Measurements from ENCODE around the gene ERGIC1.
"Not testable (repeated sequence)": the region's sequence is repeated elsewhere in the genome, so short reads cannot be mapped to it uniquely, and the experiment has no call there.

The ERGIC1 gene

DNA sequence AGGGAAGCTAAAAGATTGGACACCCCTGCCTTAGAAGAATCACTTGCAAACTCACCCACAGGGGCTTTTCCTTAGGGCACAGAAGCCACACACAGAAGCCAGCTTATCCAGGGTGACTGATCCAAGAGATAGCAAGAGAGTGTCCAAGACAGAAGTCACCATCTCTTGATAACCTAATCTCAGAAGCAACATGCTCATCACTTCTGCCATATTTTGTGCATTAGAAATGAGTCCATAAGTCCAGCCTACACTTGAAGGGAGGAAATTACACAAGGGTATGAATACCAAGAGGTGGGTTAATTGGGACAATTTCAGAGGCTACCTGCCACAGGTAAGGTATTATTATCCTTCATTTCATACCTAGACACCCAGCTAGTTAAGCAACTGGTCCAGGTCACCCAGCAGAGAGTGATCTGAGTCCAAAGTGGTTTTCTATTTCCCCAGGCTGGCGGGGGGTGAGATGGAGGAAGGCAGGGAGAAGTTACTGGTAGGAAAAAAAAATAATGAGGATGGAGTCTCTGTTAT is 3.7 kb upstream of the ERGIC1 start:
- DNase-seq (ENCODE audit: low read depth in 2 of 2) = no peak

DNA sequence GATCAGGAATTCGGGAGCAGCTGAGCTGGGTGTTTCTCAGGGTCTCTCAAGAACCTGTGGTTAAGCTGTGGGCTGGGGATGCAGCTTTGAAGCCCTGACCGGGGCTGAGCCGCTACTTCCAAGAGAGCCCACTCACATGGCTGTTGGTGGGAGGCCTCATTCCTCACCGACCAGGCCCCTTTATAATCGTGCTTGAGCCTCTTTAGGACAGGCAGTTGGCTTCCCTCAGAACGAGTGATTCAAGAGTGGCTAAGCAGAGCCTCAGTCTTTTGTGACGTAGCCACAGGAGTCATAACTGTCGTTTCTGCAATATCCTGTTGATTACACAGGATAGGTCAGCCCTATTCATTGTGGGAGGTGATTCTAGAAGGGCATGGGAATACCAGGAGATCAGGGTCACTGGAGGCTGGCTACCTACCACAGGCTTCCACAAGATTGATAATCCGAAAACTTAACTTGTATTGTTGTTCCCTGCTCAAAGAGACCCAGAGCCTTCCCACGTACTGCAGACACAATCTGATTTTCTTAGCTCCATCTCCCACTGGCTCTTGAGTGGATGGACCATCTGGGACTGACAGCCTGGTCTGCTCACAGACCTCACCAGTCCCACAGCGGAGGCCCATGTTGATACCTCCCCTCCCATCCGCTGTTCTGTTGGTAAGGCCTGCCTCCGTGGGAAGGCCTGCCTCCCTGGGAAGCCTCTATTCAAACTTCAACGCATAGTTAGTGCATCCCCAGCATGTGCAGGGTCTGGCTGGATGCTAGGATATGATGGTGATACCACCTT is 3.0 kb upstream of the ERGIC1 start:
- DNase-seq (ENCODE audit: low read depth in 2 of 2) = no peak

DNA sequence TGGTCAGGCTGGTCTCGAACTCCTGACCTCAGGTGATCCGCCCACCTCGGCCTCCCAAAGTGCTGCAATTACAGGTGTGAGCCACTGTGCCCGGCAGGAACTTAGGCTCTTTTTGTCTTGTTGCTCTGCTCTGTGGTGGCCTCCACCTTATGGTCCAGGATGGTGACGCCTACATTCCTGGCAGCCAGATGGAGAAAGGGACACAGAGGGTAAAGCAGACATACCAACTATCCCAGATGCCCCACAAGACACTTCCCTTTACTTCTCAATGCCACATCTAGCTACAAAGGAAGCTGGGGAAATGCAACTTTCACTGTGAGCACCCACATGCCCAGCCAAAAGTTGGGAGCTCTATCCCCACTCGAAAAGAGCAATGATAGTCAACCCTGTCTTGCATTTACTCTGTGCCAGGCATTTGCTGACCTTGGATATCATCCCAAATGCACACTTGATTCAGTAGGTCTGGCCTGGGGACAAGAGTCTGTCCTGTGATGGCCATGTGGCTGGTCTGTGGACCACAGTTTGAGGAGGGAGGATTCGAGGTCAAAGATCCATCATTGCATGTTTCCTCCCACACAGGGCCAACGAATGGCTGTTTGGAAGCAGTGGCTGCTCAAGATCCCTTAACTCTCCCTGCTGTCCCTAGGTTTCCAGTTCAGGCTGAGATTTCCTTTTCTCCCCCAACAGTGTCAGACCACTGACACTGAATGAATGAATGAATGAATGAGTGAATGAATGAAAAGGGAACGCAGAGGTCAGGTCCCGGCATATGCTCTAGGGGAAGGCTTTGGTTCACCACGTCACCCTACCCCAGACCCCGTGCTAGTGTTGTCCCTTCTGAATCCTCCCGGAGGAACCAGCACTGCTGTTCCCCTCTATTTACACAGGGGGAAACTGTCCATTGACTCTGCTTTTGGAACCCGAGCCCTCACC is 1.4 kb upstream of the ERGIC1 start:
- no peak for DNase-seq (ENCODE audit: low read depth in 2 of 2)

DNA sequence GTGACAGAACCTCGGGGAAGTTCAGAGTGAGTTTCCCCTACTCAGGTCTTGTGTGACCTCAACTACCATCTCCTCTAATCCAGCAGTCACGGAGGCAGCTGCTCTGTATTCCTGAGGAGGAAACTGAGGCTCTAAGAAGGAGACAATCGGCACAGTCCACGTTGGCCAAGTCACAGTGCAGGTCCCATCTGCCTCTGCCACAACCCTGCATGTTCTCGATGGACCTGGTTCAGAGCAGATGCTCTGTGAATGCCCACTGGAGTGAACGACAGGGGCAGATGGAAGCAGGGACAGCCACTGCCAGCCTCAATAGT is 722 bp upstream of the ERGIC1 start:
- no peak for DNase-seq (ENCODE audit: low read depth in 2 of 2)

DNA sequence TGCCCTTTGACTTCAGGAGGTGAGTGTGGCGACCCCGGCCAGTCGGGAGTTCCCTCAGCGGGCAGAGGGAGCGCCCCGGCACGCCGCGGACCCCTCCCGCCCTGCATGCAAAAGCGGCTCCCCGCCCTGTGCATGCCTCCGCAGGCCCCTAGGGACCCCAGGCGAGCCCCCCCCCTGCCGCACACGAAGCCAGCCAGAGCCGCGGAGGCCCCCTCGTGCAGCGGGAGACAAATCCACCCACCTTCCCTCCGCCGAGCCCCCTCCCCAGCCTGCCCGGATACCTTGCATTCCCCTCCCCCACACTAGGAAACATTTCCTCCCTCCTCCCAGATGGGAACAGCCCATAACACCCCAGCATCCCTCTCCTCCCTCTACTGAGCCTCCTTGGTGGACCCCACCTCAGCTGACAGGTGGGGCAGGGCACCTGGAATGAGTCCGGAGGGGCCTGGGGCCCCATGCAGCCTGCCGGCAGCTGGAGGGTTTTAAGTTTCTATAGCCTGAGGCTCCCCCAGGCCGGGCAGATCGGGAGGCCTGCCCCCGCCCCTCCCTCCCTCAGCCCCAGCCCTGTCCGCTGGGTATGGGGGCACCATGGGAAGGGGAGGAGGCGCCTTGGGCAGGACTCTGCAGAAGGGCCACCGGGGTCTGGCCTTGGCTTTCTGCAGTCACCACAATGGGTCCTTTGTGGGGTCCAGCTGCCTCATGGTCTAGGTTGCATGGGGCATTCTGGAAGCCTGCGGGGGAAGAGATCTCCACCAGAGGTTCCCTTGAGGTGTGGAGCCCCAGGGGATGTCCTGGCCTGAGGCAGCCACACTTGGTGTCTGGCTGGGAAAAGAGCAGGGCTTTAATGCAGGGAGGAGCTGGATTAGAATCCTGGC is 601 bp downstream of the ERGIC1 start:
- no peak for DNase-seq (ENCODE audit: low read depth in 2 of 2)

DNA sequence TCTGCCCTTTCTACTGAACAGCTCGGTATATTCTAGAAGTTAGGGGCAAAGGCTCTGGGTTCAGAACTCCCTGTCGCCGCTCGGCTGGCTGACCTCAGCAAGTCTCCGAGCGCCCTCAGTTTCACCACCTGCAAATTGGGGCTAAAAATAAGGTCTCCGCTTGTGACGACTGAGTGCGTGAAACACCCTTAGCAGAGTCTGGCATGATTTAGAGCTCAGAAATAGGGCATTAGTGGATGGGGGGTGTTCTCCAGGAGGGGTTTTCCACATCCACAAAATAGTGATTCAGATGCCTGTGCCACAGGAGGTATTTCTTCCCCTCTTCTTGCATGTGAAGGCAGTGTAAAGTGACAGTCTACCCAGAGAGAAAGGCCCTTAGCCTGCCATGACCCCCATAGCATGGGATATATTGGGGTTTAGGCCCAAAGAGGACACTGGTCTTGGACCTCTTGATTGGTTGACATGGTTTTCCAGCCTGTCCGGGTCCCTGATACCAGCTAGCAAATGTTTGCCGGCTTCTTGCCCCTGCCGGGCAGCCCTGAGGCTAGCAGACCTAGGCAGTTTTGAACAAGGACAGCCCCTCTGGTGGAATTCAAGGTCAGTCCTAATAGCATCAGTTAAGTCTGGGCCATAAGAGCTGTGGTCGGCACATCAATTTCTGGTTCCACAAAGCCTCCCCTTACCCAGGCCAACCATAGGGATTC is 1.4 kb downstream of the ERGIC1 start:
- DNase-seq (ENCODE audit: low read depth in 2 of 2) = no peak

DNA sequence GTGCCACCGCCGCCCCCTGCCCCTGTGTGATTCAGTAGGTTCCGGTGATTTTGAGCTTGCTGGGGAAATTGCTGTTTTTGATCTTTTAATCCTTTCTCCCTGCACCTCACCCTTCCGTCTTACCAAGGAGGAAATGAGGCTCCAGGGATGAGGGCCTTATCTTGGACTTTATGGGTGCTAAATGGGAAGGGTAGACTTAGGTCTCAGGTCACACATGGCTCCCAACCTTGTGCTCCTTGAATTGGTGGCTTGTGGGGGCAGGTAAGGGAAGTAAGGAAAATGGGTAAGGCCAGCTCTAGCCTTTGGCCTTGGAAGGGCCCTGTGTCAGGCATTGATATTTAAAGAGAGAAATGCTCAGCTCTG is 1.9 kb downstream of the ERGIC1 start:
- DNase-seq (ENCODE audit: low read depth in 2 of 2) = no peak

DNA sequence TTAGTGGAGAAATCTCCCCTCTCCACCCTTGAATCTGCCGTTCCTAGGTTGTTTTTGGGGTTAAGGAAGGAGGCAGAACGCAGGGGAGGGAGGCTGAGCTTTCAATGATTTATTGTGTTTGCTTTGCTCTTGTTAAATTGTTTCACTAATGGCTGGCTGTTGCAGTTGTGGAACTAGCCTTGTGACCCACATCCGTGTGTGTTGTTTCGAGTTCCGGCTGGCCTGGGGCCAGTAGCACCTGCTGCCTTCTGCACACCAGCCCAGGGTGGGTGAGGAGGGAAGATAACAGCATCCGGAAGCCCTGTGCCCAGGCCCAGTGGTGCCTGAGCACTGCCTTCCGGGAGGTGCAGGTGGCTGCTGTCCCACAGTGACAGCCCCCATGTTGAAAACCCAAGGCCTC is 3.6 kb downstream of the ERGIC1 start:
- no peak for DNase-seq (ENCODE audit: low read depth in 2 of 2)

DNA sequence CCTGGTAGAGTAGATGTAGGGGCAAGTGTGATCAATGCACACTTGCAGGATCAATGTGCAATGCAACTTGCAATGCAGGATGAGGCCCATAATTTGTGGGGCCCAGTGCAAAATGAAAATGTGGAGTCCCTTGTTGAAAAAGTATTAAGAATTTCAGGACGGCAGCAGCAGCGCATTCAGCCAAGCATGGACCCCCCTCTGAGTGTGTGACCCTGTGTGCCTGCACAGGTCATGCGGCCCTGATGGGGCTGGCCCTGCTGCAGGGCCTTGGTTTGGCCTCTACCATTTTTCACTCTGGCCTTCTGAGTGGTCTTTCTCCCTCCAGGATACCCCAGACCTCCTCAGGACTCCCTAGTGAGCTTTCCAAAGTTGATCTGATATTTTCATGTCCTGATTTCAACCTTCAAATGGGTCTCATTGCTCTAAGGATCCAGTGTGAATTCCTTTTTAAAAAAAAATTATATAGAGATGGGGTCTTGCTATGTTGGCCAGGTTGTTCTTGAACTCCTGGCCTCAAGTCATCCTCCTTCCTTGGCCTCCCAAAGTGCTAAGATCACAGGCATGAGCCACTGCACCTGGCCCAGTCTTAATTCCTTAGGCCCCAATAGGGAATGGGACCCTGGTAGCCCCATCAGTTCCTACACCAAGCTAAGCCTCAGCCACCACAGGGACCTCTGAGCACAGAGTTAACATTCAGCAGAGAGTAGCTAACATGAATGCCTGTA is 4.3 kb downstream of the ERGIC1 start:
- no peak for DNase-seq (ENCODE audit: low read depth in 2 of 2)

DNA sequence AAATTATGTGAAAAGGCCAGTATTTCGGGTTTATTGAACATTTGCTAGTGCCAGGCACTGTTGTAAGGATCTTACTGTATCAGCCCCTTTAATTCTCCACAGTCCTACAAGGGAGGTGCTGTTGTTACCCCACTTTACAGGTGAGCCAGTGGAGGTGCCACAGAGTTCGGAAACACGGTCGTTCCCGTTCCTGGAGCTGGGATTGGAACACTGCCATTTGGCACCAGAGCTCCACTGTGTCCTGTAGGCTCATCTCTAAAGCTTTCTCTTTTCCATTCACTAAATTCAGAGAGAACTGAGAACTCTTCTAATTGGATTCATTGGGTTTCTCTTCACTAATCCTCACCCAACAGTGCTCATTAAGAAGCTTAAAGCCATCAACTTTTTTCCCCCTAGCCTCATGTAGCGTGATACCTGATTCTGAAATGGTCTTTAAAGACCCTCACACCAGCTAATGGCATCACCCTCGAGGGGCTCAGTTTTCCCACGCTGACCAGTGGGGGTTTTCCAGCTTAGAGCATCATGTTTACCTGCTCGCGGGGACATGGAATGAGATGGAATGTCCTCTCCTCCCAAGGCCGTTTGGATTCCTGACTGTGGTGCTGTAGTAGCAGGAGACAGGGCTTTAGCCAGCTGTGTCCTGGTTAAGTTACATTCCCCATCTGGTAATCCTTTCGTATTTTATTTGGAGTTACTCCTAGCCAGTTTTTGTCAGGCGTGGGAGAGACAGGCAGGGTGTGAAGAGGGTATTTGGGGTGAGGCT is 5.8 kb downstream of the ERGIC1 start:
- no peak for DNase-seq (ENCODE audit: low read depth in 2 of 2)

DNA sequence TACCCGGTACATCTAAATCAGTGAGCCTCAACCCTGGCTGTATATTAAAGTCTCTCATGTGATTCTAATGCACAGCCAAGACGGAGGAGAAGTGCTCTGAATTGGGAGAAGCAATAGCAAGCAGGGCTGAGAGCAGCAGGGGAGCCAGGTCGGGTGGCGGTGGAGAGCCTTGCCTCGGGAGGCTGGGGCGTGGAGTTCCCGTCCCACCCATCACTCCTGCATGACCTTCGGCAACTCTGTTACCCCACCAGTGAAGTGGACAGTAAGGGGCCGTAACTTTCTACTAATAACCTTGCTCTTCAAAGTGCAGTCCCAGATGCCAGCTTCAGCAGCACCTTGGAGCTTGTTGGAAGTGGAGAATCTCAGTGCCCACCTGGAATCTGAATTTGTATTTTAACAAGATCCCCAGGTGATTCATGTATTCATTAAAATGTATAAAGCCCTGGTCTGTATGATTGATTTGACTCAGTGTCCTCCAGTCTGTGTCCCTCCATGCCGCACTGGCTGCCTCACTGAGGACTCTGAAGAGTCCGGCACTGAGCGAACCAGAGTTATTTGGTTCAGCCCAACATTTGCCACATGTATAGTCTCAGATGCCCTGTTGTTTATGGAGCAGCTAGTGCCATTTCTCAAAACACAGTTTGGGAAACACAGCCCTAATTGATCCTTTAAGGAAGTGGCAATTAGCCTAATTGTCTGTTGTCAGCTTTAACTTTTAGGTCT is 6.5 kb downstream of the ERGIC1 start:
- DNase-seq (ENCODE audit: low read depth in 2 of 2) = no peak

DNA sequence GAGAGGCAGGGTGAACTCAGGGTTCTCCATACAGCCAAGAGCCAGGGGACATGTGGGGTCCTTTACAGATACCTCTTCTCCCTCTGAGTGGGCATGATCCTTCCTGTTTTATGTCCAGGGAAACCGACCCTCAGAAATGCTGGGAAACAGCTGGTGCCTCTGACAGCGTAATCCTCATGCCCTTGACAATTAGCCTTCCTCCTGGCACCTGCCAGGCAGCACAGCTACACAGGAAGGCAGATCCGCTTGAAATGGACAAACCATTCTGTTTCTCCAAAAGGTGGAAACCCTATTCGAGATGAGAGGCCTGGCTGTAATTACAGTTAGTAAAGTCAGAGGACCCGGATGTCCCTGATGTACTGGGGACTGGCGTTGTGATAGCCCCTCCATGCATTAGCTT is 7.2 kb downstream of the ERGIC1 start:
- no peak for DNase-seq (ENCODE audit: low read depth in 2 of 2)

DNA sequence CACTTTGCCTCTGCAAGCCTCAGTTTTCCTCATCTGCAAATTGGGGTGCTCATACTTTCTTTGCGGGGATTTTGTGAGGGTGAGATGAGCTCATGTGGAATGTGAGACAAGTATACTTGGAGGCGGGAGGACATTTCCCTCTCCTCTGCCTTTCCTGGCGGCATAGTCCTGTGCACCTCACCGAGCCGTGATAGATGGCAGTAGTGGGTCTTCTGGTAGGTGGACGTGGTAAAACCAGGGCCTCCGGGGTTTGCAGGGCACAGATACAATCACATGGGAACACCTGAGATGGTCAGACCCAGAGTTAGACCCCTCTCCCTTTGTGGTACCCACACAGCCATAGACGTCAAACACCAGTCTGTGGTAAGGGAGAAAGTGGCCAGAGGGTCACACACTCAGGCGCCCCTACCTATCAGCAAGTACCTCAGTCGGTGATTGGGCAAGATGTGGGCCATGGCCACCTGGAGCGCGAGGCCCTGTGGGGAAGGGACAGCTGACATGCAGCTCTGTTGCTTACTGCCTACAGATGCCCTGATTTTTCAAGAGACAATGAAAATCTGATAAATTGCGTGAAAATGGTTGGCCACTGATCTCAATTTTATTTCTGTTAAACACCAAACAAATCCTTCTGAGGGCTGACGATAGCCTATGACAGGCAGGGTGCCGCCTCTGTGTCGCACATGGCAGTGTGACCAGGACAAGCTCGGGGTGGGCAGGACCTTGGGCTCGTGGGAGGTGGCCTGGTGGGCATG is 9.9 kb downstream of the ERGIC1 start:
- DNase-seq (ENCODE audit: low read depth in 2 of 2) = no peak

DNA sequence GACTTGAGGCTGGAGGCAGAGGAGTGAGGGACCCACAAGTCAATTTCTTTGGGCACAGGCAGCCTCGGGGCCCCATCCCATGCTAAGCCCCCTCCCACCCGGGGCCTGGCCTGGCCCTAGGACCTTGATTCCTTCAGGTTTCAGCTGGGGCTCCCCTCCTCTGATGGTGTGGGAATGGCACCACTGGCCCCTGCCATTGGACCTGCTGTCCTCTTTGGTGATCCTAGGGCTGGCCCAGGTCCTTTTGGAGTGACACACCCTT is 10.5 kb downstream of the ERGIC1 start:
- DNase-seq (ENCODE audit: low read depth in 2 of 2) = no peak

DNA sequence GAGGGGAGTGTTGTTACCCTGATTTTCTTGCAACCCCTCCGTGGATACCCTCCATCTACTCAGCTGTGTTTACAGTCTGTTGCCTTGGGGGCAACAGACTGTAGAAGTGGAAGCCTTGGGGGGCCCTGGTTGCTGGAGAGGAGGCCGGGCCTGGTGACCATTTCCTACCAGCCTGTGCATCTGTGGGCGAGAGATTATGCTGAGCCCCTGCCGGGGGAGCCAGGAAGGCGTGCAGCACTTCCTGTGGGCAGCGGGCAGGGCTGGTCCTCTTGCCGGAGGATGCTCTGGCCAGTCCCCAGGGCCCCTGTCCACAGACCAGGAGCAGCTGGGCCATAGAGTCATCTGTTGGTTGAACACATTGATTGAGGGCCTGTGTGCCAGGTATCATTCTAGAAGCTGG is 11.1 kb downstream of the ERGIC1 start:
- no peak for DNase-seq (ENCODE audit: low read depth in 2 of 2)

DNA sequence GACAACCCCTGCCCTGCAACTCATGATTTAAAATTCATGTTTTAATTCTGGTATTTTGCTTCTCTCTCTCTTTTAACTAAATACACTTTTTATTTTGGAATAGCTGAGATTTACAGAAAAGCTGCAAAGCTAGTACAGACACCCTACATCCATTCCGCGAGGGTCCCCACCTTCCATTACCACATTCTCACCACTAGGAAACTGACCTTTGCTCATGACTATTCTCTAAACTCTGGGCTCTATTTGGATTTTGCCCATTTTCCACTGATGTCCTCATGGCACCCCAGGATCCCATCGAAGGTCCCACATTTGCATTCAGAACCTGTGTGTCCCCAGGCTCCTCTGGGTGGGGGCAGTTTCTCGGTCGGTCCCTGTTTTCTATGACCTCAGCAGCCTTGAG is 11.5 kb downstream of the ERGIC1 start:
- no peak for DNase-seq (ENCODE audit: low read depth in 2 of 2)

DNA sequence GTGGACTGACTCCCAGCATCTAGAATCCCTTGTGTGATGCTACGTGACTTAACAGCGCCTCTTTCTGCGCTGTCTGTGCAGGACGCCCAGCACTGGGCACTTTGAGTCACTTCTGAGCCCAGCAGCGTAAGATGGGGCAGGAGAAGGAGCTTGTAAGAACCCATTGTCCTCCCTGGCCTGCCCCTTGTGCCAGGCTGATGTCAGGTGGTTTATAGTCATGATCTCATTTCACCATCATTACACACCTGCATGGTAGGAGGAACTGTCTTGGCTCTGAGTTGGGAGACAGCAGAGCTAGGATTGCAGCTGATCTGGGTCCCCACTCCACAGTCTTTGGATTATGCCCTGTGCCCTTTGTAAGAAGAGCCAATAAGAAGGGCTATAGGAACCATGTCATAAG is 12.2 kb downstream of the ERGIC1 start:
- DNase-seq (ENCODE audit: low read depth in 2 of 2) = no peak

DNA sequence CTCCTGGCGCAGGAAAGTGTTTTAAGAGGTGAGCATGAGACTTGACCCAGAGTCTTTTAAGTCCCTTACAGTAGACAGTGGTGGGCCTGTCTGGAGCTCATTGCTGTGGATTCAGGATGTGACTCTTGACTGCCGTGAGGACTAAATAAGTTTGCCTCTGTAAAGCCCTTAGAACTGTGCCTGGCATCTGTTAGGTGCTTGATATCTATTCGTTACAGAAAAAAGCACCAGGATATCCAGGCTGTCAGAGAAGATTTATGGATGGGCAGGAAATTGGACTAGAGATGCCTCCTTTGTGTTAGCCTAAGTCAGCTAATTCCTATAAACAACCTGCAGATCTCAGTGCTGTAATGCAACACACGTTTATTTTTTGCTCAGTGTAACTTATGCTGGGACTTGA is 12.6 kb downstream of the ERGIC1 start:
- DNase-seq (ENCODE audit: low read depth in 2 of 2) = no peak

DNA sequence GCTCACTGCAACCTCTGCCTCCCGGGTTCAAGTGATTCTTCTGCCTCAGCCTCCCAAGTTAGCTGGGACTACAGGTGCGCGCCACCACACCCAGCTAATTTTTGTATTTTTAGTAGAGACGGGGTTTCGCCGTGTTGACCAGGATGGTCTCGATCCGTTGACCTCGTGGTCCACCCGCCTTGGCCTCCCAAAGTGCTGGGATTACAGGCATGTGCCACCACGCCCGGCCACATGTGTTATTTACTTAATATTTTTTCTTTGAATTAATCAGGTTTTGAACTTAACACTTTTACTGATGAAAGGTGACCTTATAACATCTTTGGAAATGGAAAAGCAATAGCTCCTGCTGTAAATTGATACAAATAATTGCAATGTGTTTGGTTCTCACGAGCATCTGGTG is 13.5 kb downstream of the ERGIC1 start:
- not testable (repeated sequence) for DNase-seq (ENCODE audit: low read depth in 2 of 2)

Data from stimulated activated CD4-positive, alpha-beta T cell treated with anti-CD3 and anti-CD28 coated beads, Interleukin-4, amount 100 ng/mL, for 48 hours (primary cell).